Left renal pelvis (tissue), 4 donors: Measurements from ENCODE around the gene FSTL1. TPM values are rescaled to one million over a fixed set of nuclear protein-coding genes. Genes with fewer than 3 reads are reported as not detected.

ENCODE experiments used
- DNase-seq, 4 donors: peaks; one replicate each; pipeline ENCODE4 v3.0.0-alpha.2; 2013; ENCODE audit warnings: low read depth in 4 of 4, low spot score in 3 of 4
- polyA plus RNA-seq, 4 donors: library from polyadenylated mRNA; unstranded; fragments of 120-200 nt; gene quantifications; one replicate each; pipeline ENCODE4 v1.2.1, GENCODE V29; 2013; ENCODE audit not compliant: insufficient read length in 4 of 4

Gene FSTL1
- polyA plus RNA-seq, 4 donors = 432 to 1,602 (median 601) TPM

DNA sequence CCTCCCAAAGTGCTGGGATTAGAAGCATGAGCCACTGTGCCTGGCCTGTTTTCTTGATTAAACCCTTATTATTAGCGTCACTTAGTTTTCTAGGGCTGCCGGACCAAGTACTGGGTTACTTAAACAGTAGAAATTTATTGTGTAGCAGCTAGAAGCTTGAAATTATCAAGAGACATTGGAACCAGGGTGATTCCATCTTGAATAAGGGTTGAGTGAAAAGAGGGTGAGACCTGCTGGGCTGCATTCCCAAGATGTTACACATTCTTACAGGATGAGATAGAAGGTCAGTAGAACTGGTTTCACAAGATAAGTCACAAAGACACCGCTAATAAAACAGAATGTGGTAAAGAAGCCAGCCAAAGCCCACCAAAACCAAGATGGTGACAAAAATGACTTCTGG is 18.6 kb upstream of the FSTL1 start:
- no peak for DNase-seq

GRCh38 chr3:120468635-120469295 is 18.0 kb upstream of the FSTL1 start:
- DNase-seq = no peak

DNA sequence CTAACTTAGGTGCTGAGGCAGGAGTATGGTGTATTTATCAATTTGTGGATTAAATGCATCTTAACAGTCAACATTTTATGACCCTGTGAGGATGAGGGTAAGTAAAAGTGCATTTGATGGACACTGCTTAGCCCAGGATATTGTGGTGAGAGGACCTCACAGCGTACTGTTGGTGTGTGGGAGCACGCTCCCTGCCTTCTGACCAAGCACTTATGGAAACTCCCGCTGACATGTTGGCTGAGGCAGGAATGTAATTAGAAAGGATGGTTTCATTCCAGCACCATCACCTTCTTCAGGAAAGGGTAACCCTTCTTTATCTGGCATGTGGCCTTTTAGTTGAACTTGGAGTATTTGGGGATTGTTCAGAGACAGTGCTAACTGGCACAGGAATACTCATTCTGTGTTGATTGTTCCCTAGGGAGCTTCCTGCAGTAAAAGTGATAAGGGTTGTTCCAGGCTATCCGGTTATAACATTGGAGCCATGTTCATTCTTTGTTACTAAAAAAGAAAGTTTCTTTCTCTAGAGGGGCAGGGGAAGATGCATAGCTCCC is 11.7 kb upstream of the FSTL1 start:
- DNase-seq = no peak

GRCh38 chr3:120461416-120461815 is 10.6 kb upstream of the FSTL1 start:
- no peak for DNase-seq

DNA sequence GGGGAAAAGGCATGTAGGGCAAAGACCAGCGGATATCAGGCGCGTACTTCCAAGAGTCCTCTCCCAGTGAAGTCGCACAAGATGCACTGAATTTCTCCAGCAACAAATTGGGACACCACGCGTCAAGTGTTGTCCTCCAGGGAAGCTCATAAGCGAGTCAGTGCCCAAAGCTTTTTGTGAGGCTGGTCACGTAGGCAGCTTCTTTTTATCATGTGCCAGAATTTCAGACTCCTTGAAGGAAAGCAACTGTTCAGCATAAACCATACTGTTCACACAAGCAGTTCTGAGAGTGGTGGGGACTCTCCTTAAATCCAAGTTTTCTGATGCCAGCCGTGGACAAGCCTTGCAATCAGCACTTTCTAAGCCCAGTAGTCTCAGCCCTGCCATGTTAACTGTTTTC is 10.1 kb upstream of the FSTL1 start:
- no peak for DNase-seq

DNA sequence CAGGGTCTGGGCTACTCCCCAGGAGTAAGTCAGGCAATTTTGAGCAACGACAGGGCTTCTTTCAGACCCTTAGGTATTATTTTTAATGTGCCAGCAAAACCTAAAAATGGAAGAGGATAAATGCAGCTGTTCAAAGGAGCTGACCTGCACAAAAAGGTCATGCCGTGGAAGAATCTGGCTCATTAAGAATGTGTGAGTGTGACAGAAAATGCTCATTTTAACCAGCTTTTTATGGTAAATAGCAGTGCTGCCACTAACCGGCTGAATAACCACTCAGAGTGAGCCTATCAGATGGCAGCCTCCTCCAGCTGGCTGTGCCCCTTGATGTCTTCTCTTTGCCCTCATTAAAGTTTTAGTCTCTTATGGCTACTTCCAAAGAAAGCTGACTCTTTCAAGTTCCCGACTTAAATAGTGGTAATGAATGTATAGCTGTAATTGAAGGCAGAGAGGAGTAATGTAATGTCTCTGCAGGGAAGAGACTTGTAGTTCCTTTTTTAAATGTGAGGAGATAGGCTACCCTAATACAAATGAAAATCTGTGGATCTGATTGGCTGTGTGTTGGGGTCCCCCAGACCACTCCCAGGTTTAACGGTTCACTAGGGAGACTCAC is 9.5 kb upstream of the FSTL1 start:
- DNase-seq = no peak

GRCh38 chr3:120459196-120459595 is 8.4 kb upstream of the FSTL1 start:
- DNase-seq = no peak

DNA sequence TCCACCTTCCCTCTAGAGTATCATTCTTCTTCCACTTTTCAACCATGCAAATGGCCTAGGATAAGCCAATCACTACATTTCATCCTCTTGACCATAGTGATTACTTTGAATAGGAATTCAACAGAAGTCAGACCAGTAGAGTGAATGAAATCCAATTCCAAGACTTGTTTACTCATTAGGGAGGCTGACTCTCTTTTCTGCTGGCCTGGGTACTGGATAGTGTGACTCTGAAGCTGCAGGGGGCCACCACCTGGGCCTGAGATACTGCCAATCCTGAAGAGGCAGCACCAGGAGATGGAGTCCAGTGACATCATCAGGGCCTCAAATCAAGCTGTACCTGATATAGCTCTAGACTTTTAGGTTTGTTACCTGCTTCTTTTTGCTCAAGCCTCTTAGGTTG is 7.0 kb upstream of the FSTL1 start:
- no peak for DNase-seq

GRCh38 chr3:120454076-120454689 is 3.4 kb upstream of the FSTL1 start:
- DNase-seq = no peak

GRCh38 chr3:120452816-120453215 is 2.0 kb upstream of the FSTL1 start:
- DNase-seq = no peak

DNA sequence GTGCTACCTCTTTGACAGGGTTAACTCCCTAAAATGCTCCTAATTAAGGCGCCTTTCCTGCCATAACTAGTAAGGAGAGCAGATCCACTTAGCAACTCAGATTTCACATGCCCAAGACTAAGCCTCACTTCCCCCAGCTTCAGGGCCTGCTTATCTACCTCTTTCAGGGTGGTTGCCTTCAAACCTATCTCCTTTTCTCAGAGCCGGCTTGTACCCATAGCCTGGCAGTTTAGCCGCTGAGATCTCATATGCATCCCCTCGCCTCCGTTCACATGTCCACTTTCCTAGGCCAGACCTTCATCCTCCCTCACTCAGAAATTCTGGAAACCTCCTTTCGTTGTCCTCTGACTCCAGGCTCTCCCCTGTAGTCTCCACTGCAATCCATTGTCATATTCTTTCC is 1.0 kb upstream of the FSTL1 start:
- DNase-seq = no peak

- DNase-seq = peak in 2 of 4 donors; percentile 53 to 61
Measured at GRCh38 chr3:120451272-120451761, 525 bp upstream of the FSTL1 start.

DNA sequence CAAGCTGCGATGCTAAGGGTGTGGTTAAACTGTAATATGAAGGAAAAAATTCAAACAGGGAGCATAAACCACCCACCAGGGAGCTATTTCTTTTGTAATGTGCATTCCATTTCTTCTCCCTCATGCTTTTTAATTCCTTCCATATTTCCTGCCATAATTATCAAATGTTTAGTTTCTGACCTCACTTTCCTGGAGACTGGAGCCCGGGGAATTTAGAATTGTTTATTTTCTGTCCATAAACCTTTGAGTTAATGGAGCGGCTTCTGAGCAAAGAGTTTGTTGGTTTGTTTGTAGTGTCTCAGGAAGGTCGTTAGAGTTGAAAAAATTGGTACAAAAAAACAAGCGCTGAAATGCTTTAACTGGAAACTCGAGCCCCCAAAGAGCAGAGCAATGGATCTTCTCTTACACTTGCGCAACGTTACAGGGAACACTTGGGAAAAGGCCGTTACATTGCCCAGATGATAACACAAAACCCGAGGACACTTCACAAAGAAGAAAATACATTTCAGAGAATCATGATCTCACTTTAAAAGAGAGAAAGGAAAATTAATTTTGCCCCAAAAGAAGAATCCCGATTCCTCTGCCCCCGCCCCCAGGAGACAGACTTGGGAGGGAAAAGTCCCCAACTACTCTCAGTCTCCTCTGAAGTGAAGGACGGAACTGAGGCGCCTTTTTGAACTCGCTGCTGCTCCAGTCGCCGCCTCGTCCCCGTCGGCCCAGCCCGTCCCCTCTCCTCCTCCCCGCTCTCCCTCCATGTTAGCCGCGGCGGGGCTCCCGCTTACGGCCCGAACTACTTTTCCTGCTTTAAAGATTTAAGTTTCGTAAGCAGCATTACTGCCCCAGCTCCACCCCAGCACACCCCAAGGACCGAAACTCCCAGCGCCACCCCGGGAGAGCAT is 842 bp downstream of the FSTL1 start:
- no peak for DNase-seq

DNA sequence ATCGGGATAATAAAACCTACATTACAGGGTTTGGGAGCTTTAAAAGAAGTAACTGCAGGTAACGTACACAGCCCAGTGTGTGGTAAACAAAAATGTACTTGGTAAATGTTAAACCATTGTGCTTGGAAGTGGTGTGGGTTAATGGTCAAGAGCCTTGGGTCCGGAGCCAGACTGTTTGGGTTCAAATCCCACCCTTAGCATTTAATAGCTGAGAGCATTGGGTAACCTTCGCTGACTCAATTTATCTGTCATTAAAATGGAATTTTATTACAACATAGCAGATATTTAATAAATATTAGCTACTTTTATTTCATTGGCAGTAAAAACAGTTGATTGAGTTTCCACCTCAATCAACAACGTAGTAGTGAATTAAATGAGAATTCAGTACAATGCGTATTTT is 1.5 kb downstream of the FSTL1 start:
- no peak for DNase-seq

DNA sequence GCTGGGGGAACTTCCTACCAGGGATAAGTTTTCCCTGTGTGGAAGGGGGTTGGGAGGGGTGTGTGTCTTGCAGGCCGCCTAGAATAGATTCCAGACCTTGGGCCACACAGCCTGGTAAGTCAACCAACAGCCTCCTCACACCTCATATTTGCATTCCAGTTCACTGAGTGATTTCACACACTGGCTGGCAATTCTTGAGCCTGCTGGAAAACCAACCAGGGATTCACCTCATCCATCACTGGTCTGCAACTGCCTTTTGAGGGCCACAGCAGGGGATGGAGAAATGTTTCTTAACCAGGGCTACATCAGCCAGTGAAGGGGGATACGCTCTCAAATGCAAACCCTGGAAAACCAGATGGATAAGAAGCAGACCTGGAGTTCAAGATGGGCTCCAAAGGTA is 2.0 kb downstream of the FSTL1 start:
- no peak for DNase-seq

DNA sequence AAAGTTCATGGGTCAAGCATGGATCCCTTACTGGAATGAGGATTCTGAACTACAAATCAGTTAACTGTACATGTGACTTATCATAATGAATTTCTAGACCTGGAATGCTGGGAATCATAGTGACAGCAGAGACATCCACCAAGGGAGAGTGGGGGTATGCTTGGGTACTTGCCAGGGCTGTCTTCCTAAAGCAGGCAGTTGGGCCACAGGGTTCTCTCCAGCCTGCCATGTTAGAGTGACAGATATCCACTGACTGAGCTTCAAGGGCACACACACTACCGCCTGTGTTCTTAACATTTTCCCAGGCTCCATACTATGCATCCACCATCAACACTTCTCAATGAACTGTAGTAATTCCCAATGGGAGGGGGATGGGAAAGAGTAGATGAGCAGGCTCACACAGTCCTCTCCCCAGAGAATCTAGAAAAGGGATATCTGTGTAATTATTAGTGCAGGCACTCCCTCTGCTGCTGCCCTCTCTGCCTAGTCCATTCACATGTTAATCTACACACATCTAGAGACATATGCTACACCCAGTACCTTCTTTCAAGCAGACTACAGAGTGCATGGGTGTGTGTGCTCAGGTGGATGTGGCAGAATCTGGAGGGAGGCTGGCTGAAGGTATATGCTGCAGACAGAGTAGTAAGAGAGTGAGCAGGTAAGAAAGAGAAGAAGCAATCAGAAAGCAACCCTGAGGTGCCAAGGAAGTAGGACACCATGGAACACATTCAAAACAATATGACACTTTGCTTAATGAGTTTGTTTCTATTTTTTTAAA is 3.7 kb downstream of the FSTL1 start:
- no peak for DNase-seq

DNA sequence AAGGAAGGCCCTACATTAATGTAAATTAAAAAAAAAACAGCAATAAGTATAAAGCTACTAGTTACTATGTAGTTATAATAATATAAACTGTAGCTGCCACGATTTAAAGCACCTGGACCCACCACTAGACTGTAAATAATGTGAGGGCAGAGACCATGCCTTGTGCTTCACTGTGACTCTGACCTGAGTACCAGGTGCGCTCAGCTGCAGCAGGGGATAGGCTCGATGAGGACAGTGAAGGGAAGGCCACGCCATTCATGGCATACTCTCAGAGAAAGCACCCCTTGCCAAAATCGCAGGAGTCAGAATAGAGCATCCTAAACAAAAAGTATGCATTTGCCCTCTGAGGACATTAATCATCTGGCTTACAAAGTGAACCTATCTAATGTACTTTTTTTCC is 5.1 kb downstream of the FSTL1 start:
- no peak for DNase-seq

GRCh38 chr3:120443626-120444123 is 7.1 kb downstream of the FSTL1 start:
- no peak for DNase-seq

- DNase-seq = no peak
Measured at GRCh38 chr3:120442975-120443517, 7.7 kb downstream of the FSTL1 start.

GRCh38 chr3:120441776-120442175 is 9.0 kb downstream of the FSTL1 start:
- no peak for DNase-seq
